Brain microvascular endothelial cell (primary cell): Measurements from ENCODE around the gene OR52B6.
"Not testable (repeated sequence)": the region's sequence is repeated elsewhere in the genome, so short reads cannot be mapped to it uniquely, and the experiment has no call there.

Experiments used
- DNase-seq: peaks from one replicate; pipeline ENCODE4 v3.0.0-alpha.2; 2020
- H3K27ac ChIP-seq: fragments of 250-450 bp; sonication (Bioruptor Pico); 2 replicates; pipeline ENCODE4 v1.5.1; 2020; ENCODE audit warnings: mild to moderate bottlenecking, moderate library complexity
- H3K27me3 ChIP-seq: fragments of 250-450 bp; sonication (Bioruptor Pico); replicated peaks from 2 replicates; pipeline ENCODE4 v1.5.1; 2020; ENCODE audit warnings: mild to moderate bottlenecking
- H3K36me3 ChIP-seq: fragments of 250-450 bp; sonication (Bioruptor Pico); replicated peaks from 2 replicates; pipeline ENCODE4 v1.5.1; 2020; ENCODE audit warnings: mild to moderate bottlenecking
- H3K4me3 ChIP-seq: 2 replicates; pipeline ENCODE4 v1.5.1; 2011; ENCODE audit warnings: low read depth, mild to moderate bottlenecking, control low read depth, low read length, moderate library complexity
- CTCF ChIP-seq: IDR thresholded peaks from 2 replicates; pipeline ENCODE4 v1.5.1; 2011; ENCODE audit warnings: low read depth, mild to moderate bottlenecking, moderate library complexity, low read length, control low read depth, inconsistent platforms; ENCODE audit errors: missing control alignments
- in situ Hi-C: cut with HindIII; loops from 2 replicates; pipeline ENCODE4 v1.10.0; 2017; ENCODE audit warnings: low sequenced_read_pairs, low pct_ligation_motif_present

OR52B6 gene

GRCh38 chr11:5597953-5598352 is 17.3 kb downstream of the OR52B6 start:
- H3K27ac ChIP-seq, result no peak overlapping the region
- no peak overlapping the region for H3K4me3 ChIP-seq
- TF ChIP-seq CTCF, result no peak
- no peaks in the 10 kb centered on the region for H3K27me3 ChIP-seq
- in situ Hi-C loops, result loop anchor here (25.0 kb wide), 1 partner anchor 89 kb away; the partner anchor contains the start of genes TRIM22 and TRIM5
- DNase-seq, result no peak
- H3K36me3 ChIP-seq, result no peaks in the 10 kb centered on the region

GRCh38 chr11:5600374-5600851 is 19.7 kb downstream of the OR52B6 start:
- peak overlapping the region; percentile 83 for H3K27ac ChIP-seq
- peak; percentile 88 for DNase-seq
- in situ Hi-C loops, result no loop called here
- H3K4me3 ChIP-seq, result no peak overlapping the region
- H3K36me3 ChIP-seq, result no peaks in the 10 kb centered on the region
- no peaks in the 10 kb centered on the region for H3K27me3 ChIP-seq
- TF ChIP-seq CTCF, result peak; percentile 96

- in situ Hi-C loops, H3K27me3 ChIP-seq, H3K27ac ChIP-seq, H3K36me3 ChIP-seq, H3K4me3 ChIP-seq: not testable (repeated sequence)
- DNase-seq, result peak; percentile 72
Observed at GRCh38 chr11:5602791-5603190, 22.1 kb downstream of the OR52B6 start.

- in situ Hi-C loops, result no loop called here
- no peak for TF ChIP-seq CTCF
- DNase-seq, result no peak
- Histone ChIP-seq H3K27me3 (no peaks in the 10 kb centered on the region), H3K4me3 (no peak overlapping the region), H3K27ac (no peak overlapping the region), H3K36me3 (no peaks in the 10 kb centered on the region)
Observed at GRCh38 chr11:5603326-5603725, 22.6 kb downstream of the OR52B6 start.

DNA sequence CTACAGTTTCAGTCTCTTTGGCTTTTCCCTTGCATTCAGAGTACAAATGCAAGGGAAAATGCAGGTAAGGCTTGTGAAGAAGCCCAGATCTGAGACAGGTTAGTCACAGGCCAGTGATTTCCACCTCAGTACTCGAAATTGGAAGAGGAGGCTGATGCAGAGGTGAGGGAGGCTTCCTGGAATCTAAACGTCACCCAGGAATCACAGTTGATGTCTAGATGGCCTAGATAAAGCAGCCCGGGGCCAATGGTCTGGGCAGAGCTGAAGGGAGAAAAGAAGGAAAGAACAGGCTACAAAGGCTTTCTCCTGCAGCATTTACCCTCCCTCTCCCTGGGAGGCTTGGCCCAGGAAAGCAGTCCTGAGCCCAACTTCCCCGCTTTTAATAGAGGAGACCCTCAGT is 24.2 kb downstream of the OR52B6 start:
- Histone ChIP-seq H3K27ac (no peak overlapping the region), H3K4me3 (no peak overlapping the region), H3K36me3 (no peaks in the 10 kb centered on the region), H3K27me3 (no peaks in the 10 kb centered on the region)
- in situ Hi-C loops, result no loop called here
- DNase-seq, result no peak
- TF ChIP-seq CTCF, result no peak

DNA sequence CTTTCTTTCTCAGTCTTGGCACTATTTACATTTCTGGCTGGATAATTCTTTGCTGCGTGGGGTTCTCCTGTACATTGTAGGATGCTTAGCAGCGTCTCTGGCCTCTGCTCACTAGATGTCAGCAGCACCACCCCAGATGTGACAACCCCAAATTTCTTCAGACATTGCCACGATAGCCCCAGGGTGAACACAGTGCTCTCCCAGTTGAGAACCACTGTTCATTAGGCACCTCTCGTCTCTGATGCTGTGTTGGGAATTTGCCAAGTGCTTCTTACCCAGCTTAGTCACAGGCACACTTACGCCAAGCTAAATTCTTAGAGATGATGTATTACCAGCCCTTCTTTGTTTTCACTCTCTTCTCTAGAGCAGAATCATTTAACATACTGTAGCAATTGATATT is 25.2 kb downstream of the OR52B6 start:
- peak; percentile 93 for DNase-seq
- H3K27ac ChIP-seq, result peak overlapping the region; percentile 62
- H3K27me3 ChIP-seq, result no peaks in the 10 kb centered on the region
- TF ChIP-seq CTCF, result peak; percentile 36
- H3K36me3 ChIP-seq, result no peaks in the 10 kb centered on the region
- in situ Hi-C loops, result no loop called here
- no peak overlapping the region for H3K4me3 ChIP-seq
